ENCODE data around the gene PLA2G2A.

DNA sequence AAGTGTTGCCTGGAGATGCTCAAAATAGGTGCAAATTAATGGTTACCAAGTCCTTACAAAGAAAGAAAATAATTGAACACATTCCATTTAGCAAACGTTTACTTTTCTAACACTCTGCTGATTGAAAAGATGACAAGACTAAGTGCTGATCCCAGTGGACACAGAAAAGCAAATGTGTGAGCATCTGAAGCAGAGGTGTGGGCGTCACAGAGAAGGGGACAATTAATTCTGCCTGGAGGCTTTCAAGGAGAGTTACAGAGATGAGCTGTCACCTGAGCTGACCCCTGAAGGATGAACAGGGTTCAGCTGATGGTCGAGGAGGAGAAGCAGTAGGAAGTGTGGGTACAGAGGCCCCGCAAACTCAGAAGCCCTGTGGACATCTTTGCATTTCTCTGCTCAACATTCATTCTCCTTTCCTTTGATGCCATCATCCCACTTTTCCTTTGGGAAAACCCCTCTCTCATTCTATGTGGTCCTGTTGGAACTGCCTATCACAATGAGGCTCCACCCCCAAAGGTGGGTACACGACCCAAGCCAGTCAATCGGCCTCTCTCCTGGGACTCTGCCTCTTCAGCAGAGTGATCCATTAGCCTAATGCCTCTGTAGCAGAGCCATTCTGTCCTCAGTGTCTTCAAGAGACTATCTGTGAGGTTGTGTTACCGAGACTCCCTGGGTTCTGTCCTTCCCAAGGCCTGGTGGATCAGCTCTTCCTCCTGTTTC lies 38.8 kb downstream of the PLA2G2A start:
- no peak for TF ChIP-seq POLR2A (IDR thresholded peaks at IDR 0.05)
- TF ChIP-seq, protein P1, sequence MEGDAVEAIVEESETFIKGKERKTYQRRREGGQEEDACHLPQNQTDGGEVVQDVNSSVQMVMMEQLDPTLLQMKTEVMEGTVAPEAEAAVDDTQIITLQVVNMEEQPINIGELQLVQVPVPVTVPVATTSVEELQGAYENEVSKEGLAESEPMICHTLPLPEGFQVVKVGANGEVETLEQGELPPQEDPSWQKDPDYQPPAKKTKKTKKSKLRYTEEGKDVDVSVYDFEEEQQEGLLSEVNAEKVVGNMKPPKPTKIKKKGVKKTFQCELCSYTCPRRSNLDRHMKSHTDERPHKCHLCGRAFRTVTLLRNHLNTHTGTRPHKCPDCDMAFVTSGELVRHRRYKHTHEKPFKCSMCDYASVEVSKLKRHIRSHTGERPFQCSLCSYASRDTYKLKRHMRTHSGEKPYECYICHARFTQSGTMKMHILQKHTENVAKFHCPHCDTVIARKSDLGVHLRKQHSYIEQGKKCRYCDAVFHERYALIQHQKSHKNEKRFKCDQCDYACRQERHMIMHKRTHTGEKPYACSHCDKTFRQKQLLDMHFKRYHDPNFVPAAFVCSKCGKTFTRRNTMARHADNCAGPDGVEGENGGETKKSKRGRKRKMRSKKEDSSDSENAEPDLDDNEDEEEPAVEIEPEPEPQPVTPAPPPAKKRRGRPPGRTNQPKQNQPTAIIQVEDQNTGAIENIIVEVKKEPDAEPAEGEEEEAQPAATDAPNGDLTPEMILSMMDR (IDR thresholded peaks at IDR 0.05), result no peak
- no peak for TF ChIP-seq EP300 (IDR thresholded peaks at IDR 0.05)
